Skeletal muscle tissue (tissue), 4 donors: ENCODE data around the gene HEY2. TPM values are rescaled to one million over a fixed set of nuclear protein-coding genes. Genes with fewer than 3 reads are reported as not detected.
"Not testable (repeated sequence)": the region's sequence is repeated elsewhere in the genome, so short reads cannot be mapped to it uniquely, and the experiment has no call there.

Experiments used
- H3K27ac ChIP-seq: one replicate; pipeline ENCODE4 v1.7.0; 2013; ENCODE audit warnings: mild to moderate bottlenecking, low read depth, low read length, inconsistent platforms
- H3K27me3 ChIP-seq, 3 donors: one replicate each; pipeline ENCODE4 v1.7.0; 2013; ENCODE audit warnings: low read length in 3 of 3; ENCODE audit not compliant: control insufficient read depth in 3 of 3, insufficient read depth in 3 of 3
- H3K36me3 ChIP-seq, 3 donors: one replicate each; pipeline ENCODE4 v1.7.0; 2013; ENCODE audit warnings: low read length in 3 of 3; ENCODE audit not compliant: control insufficient read depth in 3 of 3, insufficient read depth in 3 of 3
- H3K4me1 ChIP-seq, 3 donors: one replicate each; pipeline ENCODE4 v1.7.0; 2013; ENCODE audit warnings: low read length in 3 of 3, mild to moderate bottlenecking in 3 of 3; ENCODE audit not compliant: control insufficient read depth in 3 of 3, insufficient read depth in 3 of 3
- H3K4me3 ChIP-seq, 3 donors: one replicate each; pipeline ENCODE4 v1.7.0; 2013; ENCODE audit warnings: low read length in 3 of 3
- H3K9ac ChIP-seq, 3 donors: one replicate each; pipeline ENCODE4 v1.7.0; 2013; ENCODE audit warnings: low read length in 3 of 3, mild to moderate bottlenecking in 3 of 3, moderate library complexity in 2 of 3, low read depth in 1 of 3
- H3K9me3 ChIP-seq, 3 donors: one replicate each; pipeline ENCODE4 v1.7.0; 2013; ENCODE audit warnings: low read length in 3 of 3; ENCODE audit not compliant: control insufficient read depth in 3 of 3
- total RNA-seq: library from RNA; depleted of rRNA; stranded (reverse); fragments of >200 nt; gene quantifications from one replicate; pipeline ENCODE4 v1.2.3, GENCODE V29; 2014
- donor health status: Osteomylitis.

The HEY2 gene
- total RNA-seq, 1 donor from 2014 or later = 7.3 TPM

DNA sequence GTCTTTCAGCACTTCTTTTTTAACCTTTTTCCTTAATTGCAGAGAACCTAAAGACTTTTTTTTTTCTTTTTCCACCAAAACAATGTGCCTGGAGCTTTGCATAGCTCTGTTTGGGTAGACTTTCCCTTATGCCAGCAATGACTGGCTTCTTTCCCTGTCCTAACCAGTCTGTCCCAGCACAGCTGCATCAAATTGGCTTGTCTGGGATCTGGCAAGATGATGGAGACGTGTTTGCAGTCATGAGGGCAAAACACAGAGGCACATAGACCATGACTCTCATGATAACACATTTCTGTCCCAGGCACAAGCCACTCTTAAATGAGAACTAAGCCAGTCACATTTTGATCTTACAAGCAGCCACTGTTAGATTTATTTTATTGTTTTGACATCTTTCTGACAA lies 16.5 kb downstream of the HEY2 start:
- Histone ChIP-seq H3K4me1 (peaks cover 0 to 4% (median 3%) of the 10 kb centered on the region in 3 donors), H3K36me3 (no peaks in the 10 kb centered on the region), H3K27ac (no peak overlapping the region)

DNA sequence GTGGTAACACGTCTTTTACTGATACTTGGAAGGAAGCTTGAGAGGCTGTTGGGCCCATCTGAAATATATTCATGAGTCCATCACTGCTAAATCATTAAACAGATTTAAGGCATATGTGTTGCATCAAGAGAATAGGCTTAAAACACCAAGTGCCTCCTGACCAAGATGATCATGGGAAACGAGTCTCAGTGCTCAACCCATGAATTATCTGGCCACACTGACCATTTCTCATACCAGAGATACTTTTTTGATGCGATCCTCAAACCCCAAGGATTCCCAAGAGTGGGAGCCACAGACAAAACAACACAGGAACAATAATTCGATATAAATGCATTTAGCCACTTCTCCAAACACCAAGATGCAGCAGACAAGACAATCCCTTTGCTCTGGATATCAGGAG lies 17.2 kb downstream of the HEY2 start:
- peaks cover 0 to 4% (median 3%) of the 10 kb centered on the region in 3 donors for H3K4me1 ChIP-seq
- H3K27ac ChIP-seq = no peak overlapping the region

More for the DNA sequence above, 16.5 kb downstream of the HEY2 start:
- Histone ChIP-seq H3K27me3 (no peaks in the 10 kb centered on the region), H3K9ac (no peak overlapping the region), H3K4me3 (no peak overlapping the region), H3K9me3 (no peaks in the 10 kb centered on the region)

DNA sequence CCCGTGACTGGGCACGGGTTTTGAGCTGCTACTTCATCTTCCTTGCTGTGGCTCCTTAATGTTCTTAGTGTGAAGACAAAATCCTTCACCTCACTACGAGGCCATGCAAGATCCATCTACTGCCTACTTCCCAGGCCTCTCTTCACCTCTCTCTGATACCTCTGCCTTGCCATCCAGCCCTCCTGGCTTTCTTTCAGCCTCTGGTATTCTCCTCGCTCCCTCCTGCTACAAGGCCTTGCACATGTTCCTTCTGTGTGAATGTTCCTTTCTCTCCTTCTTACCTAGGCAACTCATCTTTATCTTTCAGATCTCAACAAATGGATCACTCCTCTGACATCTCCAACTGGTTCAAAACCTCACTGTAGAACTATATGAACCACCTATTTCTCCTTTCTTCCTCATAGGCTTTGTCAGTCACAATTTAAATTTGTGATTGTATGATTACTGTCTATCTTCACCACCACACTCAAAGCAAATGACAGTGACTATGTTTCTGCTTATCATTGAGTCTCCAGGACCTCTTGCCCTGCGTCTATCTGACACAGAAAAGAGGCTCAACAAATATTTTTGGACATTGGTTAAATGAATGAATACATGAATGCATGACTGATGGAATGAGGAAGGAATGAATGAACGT lies 19.8 kb downstream of the HEY2 start:
- Histone ChIP-seq H3K9ac (no peak overlapping the region), H3K27ac (no peak overlapping the region), H3K9me3 (no peaks in the 10 kb centered on the region), H3K4me1 (peaks cover 0 to 4% (median 3%) of the 10 kb centered on the region in 3 donors), H3K36me3 (no peaks in the 10 kb centered on the region), H3K4me3 (no peak overlapping the region), H3K27me3 (no peaks in the 10 kb centered on the region)

More for the DNA sequence above, 17.2 kb downstream of the HEY2 start:
- Histone ChIP-seq H3K9ac (no peak overlapping the region), H3K36me3 (no peaks in the 10 kb centered on the region), H3K4me3 (no peak overlapping the region), H3K27me3 (no peaks in the 10 kb centered on the region), H3K9me3 (no peaks in the 10 kb centered on the region)

DNA sequence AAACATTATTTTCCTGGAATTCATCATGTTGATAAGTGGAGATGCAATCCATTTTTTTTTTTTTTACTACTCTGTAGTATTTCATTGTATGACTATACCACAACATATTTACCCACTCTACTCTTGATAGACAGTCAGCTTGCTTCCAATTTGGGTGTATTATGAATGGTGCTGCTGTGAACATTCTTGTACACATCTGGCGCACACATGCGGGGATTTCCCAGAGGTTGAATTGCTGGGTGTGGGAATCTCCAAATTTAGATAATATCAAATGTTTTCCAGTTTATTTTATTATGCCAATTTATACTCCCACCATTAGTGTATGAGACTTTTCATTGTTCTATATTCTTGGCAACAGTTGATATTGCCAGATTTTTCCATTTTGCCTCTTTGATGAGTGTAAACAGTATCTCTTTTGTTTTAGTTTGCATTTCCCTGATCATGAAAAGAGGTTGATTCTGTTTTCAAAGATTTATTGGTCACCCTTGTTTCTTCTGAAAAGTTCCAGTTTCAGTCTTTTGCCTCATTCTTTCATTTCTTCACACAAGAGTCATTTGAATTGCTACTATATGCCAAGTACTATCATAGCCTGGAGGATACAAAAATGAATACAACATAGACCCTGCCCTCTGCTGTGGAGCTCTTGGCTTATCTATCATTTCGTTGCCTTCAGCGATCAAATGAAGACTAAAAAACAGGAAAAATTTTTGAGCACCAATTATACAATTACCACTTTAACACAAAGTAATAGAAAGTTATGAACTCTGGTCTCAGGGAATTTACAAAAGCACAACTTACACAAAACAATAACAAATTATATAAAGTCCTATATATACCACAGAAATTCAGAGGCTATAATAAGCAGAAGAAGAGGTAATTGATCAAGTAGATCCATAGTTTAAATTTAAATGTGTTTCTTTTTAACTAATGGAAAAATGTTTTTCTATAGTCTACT lies 24.2 kb downstream of the HEY2 start:
- H3K27me3 ChIP-seq = no peaks in the 10 kb centered on the region
- H3K27ac ChIP-seq = no peak overlapping the region
- no peaks in the 10 kb centered on the region for H3K36me3 ChIP-seq
- H3K9ac ChIP-seq = no peak overlapping the region
- no peaks in the 10 kb centered on the region for H3K9me3 ChIP-seq
- H3K4me3 ChIP-seq = no peak overlapping the region
- no peaks in the 10 kb centered on the region for H3K4me1 ChIP-seq

DNA sequence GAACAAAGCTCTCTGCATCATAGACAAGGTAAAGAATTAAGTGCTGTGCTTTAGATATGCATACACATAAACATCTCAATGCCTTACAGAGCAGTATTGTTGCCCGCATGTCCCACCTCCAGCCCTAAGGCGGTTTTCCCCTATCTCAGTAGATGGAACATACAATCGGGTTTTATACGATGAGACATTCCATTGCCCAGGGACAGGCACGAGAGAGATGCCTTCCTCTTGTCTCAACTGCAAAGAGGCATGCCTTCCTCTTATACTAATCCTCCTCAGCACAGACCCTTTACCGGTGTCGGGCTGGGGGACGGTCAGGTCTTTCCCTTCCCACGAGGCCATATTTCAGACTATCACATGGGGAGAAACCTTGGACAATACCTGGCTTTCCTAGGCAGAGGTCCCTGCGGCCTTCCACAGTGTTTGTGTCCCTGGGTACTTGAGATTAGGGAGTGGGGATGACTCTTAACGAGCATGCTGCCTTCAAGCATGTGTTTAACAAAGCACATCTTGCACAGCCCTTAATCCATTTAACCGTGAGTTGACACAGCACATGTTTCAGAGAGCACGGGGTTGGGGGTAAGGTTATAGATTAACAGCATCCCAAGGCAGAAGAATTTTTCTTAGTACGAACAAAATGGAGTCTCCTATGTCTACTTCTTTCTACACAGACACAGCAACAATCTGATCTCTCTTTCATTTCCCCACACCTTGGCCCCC lies 26.8 kb downstream of the HEY2 start:
- H3K9me3 ChIP-seq, H3K4me1 ChIP-seq, H3K27me3 ChIP-seq, H3K4me3 ChIP-seq, H3K27ac ChIP-seq, H3K9ac ChIP-seq, H3K36me3 ChIP-seq: not testable (repeated sequence)

DNA sequence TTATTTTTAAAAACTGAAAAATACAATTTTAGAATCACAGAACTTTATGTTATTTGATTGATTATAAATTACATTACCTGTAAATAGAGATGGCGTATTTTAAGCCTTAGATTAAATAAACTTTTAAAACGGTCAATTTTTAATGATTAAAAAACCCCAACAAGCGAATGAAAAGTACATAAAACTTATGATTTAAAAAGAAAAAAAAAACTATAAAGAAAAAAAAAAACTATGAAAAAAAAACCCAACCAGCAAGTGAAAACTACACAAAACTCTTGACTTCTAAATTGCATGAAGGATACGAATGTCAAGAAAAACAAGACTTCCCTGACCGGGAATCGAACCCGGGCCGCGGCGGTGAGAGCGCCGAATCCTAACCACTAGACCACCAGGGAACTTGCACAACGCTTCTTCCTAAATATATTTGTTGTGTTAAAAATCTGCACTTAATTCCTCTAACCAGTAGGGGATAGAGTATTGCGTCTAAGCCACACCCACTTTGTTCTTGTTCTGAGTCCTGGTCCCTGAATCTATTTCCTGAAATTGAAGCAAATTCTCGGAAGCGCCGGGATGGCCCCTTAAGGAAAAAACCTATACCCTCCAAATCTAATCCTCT lies 30.6 kb downstream of the HEY2 start:
- Histone ChIP-seq H3K27ac (peak overlapping the region; percentile 95), H3K4me1 (no peaks in the 10 kb centered on the region), H3K9ac (peak overlapping the region; percentile 79 to 97 (median 86)), H3K9me3 (no peaks in the 10 kb centered on the region), H3K27me3 (no peaks in the 10 kb centered on the region), H3K36me3 (no peaks in the 10 kb centered on the region), H3K4me3 (peak overlapping the region; percentile 66 to 98 (median 73))

DNA sequence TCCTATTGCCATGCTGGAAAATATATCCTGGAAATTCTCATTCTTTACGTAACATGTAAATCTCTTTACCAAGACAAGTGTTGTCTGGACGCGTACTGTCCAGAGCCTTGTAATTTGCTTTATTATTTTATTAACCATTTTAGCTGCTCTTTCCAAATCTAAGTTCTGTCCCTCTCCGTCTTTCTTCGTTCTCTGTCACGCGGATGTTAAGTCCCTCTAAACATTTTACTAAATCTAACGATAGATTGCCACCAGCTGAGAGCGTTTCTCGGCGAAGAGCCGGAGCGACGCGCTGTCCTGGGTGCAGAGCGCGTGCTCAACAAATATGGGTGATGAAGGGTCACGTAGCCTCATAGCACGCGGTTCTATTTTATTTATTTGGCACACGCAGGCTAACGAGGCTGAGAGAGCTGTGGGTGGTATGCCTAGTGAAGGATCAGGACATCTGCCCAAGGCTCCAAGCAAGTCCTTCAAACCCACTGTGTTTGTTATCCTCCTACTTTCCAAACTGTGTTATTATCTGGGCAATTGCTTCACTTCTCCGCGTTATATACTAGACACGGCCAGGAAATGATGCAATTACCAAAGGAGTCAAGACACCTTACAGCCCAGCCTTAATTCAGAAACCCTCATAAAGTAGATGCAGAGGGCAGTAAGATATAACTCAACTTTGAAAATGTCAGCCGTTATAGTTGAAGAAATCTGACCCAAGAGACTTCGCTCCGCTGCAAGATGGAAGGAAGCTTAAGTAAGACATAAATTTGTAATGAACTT lies 31.3 kb downstream of the HEY2 start:
- H3K27ac ChIP-seq = peak overlapping the region; percentile 95
- peak overlapping the region; percentile 66 to 98 (median 73) for H3K4me3 ChIP-seq
- H3K9ac ChIP-seq = peak overlapping the region; percentile 79 to 97 (median 86)
- H3K27me3 ChIP-seq = no peaks in the 10 kb centered on the region
- H3K36me3 ChIP-seq = no peaks in the 10 kb centered on the region
- no peaks in the 10 kb centered on the region for H3K4me1 ChIP-seq
- H3K9me3 ChIP-seq = no peaks in the 10 kb centered on the region

DNA sequence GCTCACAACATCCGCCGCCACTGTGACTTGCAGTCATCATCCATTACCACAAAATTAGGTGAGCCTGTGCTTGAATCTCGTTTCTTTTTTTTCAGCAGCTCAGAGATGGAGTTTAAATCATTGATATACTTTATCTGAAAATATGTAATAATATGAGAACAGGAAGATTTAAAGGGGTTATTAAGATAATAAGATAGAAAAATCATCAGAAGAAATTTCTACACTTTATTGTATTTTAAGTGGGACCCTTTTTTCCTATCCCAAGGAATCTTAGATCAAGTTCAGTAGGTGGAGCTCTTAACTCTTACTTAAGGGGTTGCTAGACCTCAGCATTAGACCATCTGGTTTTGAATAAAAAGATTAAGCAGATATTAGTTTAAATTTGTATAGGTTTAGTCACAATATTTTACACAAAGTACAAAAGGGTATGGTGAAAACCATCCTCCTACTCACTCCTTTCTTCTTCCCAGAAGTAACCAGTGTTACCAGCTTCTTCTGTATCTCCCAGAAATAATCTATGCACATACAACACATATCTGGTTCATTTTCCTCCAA lies 32.0 kb downstream of the HEY2 start:
- no peaks in the 10 kb centered on the region for H3K27me3 ChIP-seq

DNA sequence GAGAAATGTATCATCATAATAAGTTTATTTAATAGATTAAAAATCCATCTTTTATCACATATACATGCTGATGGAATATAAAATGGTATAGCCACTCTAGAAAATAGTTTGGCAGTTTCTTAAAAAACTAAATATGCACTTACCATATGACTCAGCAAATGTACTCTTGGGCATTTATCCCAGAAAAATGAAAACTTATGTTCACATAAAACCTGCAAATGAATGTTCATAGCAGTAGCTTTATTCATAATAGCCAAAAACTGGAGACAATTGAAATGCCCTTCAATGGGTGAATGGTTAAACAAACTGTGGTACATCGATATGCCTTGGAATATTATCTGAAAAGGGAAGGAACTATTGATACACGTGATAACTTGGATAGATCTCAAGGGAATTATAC lies 34.9 kb downstream of the HEY2 start:
- Histone ChIP-seq H3K9me3 (no peaks in the 10 kb centered on the region), H3K4me3 (no peak overlapping the region), H3K4me1 (peaks cover 0 to 7% (median 4%) of the 10 kb centered on the region in 3 donors), H3K9ac (no peak overlapping the region), H3K36me3 (no peaks in the 10 kb centered on the region), H3K27me3 (no peaks in the 10 kb centered on the region), H3K27ac (no peak overlapping the region)

More for the DNA sequence above, 32.0 kb downstream of the HEY2 start:
- Histone ChIP-seq H3K4me3 (peak overlapping the region; percentile 66 to 98 (median 73)), H3K9me3 (no peaks in the 10 kb centered on the region), H3K27ac (peak overlapping the region; percentile 95), H3K36me3 (no peaks in the 10 kb centered on the region), H3K9ac (peak overlapping the region; percentile 79 to 97 (median 86)), H3K4me1 (no peaks in the 10 kb centered on the region)
